AML-193 (cell line): ENCODE results near the gene KMT5B.
"Not testable (repeated sequence)": the region's sequence is repeated elsewhere in the genome, so short reads cannot be mapped to it uniquely, and the experiment has no call there.

Experiments
- DNase-seq, 2 experiments: peaks; one replicate each; lab custom pipeline; 2025; lab: John Stamatoyannopoulos, UW

The KMT5B gene

GRCh38 chr11:68213135-68213515 is at the start of gene KMT5B:
KMT5B (minus strand) TSS chr11:68213296; CDS start chr11:68190076, 23,220 bp downstream.
- DNase-seq: no peak

DNA sequence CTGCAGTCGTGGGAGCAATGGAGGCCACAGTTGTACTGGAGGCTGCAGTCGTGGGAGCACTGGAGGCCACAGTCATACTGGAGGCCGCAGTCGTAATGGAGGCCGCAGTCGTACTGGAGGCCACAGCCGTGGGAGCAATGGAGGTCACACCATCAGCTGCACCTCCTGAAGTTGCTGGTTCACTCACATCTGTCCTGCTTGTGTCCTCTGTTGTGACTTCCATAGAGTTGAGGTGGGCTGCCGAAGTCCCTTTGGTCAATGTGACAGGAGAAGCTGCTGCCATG is 49.4 kb upstream of the KMT5B start:
- no peak for DNase-seq

GRCh38 chr11:68261749-68262543 is 48.9 kb upstream of the KMT5B start:
- no peak for DNase-seq

DNA sequence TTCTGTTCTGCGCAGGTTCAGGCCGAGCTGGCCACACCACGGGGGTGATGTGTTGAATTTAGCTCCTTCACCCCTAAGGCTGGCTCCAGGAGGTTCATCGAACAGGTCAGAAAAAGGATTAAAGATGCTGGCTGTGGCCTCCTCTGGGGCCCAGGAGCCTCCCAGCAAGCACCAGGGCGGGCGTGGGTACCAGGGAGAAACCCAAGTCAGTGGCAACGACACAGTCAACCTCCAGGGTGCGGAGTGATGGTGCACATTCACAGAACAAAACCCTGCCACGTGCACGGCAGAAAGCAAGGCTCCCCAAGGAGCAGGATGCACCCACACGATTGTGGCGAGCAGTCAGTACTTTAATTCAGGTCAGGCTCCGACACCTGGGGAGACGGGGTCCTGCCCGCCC is 47.9 kb upstream of the KMT5B start:
- DNase-seq: no peak

DNA sequence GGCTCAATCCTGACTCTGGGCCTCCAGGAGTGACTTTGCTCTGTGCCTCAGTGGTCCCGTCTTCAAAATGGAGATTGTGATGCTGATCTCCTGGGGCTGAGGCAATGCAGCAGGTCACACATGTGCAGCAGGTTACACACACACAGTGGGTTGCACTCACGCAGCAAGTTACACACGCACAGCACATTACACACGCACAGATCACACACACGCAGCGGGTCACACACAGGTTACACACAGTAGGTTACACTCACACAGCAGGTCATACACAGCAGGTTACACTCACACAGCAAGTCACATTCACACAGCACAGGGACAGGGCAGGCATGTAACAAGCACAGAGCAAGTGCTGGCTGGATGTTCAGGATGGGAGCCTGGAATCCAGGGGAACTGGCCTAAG is 47.4 kb upstream of the KMT5B start:
- no peak for DNase-seq

- DNase-seq: no peak
Measured at GRCh38 chr11:68259122-68259959, 46.2 kb upstream of the KMT5B start.

DNA sequence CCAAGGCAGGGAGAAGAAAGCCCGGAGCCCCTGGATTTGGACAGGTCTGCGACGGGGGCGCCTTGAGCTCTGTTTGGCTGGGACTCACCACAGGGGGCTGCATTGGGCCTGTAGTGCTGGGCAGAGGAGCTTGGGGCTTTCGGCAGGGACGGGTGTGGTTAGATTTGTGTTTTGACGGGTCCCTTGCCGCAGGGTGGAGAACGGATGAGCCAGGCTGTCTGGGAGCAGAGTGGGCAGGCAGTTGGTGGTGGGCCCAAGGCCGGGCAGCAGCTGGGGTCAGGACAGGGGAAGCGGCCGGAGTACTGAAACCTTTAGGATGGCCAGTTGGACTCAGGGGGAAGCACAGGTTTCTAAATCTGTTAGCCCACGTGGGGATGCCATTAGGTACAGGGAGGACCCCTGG is 45.3 kb upstream of the KMT5B start:
- DNase-seq: no peak

GRCh38 chr11:68257477-68258362 is 44.6 kb upstream of the KMT5B start:
- DNase-seq: peak; percentile 77 to 82

- DNase-seq: no peak
Measured at GRCh38 chr11:68256331-68256741, 43.2 kb upstream of the KMT5B start.

DNA sequence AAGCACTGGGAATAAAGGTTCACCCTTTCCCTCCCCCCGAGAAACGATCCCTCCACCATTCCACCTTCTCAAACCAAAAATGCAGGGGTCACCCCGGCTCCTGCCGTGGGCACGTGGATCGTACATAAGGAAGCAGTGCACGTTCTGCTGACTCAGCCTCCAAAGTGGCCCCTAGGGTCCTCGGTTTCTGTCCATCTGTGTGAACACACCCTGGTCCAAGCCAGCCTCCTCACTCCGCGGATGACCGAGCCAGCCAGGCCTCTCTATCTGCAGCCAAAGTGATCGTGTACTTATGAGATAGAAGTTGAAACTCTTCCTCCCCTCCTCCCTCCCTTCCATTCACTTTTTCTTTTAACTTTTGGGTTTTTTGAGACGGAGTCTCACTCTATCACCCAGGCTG is 42.4 kb upstream of the KMT5B start:
- no peak for DNase-seq

DNA sequence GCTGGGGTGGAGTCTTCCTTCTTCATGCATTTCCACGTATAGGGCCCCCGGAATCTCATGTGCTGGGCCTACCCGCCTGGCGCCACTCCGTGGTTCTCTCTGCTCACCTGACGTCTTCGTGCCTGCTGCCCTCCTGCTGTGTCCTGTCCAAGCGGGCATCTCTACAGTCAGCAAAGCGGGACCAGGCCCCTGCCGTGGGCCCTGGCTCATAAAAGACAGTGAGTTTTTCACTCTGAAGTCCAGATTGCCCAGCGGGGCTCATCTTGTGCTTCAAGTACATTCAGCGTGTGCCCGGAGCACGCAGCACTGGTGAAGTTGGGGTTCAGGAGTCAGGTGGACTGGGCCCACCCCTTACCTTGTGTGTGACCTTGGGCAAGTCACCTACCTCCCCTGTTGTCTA is 41.3 kb upstream of the KMT5B start:
- DNase-seq: no peak

DNA sequence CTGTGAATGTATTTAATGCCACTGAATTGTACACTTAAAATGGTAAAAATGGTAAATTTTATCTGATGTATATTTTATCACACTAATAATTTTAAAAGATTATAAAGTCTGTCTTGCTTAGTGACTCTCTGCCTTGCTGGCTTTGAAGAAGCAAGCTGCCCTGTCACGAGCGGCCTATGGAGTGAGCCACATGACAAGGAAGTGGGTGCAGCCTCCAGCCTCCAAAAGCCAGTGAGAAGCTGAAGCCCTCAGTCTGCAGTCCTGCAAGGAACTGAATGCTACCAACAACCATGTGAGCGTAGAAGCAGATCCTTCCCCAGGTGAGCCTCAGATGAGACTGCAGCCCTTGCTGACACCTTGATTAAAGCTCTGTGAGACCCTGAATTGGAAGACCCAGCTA is 38.7 kb upstream of the KMT5B start:
- DNase-seq: no peak

DNA sequence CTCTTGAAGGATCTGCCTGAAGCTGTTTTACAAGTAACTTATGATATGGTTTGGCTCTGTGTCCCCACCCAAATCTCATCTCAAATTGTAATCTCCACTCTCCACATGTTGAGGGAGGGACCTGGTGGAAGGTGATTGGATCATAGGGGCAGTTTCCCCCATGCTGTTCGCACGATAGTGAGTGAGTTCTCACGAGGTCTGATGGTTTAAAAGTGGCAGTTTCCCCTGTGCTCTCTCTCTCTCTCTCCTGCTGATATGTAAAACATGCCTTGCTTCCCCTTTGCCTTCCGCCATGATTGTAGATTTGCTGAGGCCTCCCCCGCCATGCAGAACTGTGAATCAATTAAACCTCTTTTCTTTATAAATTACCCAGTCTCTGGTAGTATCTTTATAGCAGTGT is 31.8 kb upstream of the KMT5B start:
- DNase-seq: not testable (repeated sequence)

GRCh38 chr11:68243847-68244246 is 30.8 kb upstream of the KMT5B start:
- DNase-seq: not testable (repeated sequence)

GRCh38 chr11:68242616-68243015 is 29.5 kb upstream of the KMT5B start:
- DNase-seq: no peak

GRCh38 chr11:68231621-68232020 is 18.5 kb upstream of the KMT5B start:
- DNase-seq: no peak

DNA sequence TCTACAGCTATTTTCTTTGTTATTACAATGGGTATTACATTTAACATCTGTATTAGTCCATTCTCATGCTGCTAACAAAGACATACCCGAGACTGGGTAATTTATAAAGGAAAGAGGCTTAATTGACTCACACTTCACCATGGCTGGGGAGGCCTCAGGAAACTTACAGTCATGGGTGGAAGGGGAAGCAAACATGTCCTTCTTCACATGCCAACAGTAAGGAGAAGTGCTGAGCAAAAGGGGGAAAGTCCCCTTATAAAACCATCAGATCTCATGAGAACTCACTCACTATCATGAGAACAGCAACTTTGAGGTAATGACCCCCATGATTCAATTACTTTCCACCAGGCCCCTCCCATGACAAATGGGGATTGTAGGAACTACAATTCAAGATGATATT is 16.5 kb upstream of the KMT5B start:
- no peak for DNase-seq

GRCh38 chr11:68226421-68226820 is 13.3 kb upstream of the KMT5B start:
- DNase-seq: no peak

DNA sequence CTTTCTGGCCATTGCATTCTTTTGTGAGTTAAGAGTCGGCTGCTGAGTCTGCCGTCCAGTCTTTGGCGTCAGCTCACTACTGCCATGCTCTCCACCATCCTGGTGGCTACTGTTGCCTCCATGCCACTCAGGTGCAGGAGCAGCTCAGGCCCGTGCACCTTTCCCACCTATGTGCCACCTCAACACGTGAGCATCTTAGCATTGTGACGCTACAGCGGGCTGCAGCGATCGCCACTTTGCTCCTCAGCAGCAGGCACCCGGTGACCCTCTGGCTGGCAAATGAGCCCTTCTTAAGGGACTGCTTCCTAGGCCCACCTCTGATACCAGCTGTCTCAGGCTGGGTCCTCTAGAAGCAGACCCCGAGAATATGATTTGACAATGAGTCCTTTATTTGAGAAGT is 11.5 kb upstream of the KMT5B start:
- DNase-seq: no peak

GRCh38 chr11:68223275-68223674 is 10.2 kb upstream of the KMT5B start:
- DNase-seq: no peak

- no peak for DNase-seq
Measured at GRCh38 chr11:68221406-68221805, 8.3 kb upstream of the KMT5B start.

DNA sequence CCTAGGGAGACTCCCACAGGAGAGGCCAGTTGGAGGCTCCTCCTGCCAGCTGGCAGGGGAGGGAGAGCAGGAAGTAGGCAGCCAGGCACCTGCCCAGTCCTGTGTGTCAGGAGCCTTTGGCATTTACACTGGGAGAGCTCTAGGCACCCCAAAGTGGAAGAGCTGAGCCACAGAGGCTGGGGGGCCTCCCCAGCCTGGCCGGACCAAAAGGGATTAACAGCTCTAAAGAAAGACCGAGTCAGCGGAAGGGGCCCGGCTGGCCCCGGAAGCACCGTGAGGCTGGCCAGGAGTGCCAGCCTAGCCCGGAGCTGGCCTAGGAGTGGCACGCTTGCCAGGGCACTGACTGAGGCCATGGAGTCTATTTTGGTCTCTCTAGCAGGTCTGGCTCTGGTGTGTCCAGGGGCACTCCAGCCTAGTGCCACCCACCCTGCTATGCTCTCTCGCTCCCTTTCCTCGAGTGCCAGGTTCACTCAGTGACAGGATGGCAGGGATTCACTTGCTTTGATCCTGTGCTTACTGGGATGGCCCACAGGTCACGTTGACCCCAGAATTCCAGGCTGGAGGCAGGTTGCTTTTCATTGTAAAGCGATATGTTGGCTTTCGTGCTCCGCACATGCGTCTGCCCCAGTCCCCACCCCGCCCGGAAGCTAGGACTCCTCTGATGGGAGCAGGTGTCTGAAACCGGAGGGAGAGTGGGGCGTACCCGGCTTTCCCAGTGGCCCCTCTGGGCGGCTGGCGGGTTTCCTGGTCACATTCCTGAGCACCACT is 3.3 kb upstream of the KMT5B start:
- DNase-seq: no peak
